ENCODE data around the gene INPP5D.

GRCh38 chr2:233223059-233223894, 163.1 kb downstream of the INPP5D start:
- TF ChIP-seq CTCF (IDR thresholded peaks at IDR 0.05) (no peak), EP300 (IDR thresholded peaks at IDR 0.05) (no peak)

All from stomach (tissue), 4 donors.